ENCODE results near the gene PTMA.
A peak's percentile ranks its signal among the peaks of the same experiment; 100 is the strongest.

The PTMA gene

DNA sequence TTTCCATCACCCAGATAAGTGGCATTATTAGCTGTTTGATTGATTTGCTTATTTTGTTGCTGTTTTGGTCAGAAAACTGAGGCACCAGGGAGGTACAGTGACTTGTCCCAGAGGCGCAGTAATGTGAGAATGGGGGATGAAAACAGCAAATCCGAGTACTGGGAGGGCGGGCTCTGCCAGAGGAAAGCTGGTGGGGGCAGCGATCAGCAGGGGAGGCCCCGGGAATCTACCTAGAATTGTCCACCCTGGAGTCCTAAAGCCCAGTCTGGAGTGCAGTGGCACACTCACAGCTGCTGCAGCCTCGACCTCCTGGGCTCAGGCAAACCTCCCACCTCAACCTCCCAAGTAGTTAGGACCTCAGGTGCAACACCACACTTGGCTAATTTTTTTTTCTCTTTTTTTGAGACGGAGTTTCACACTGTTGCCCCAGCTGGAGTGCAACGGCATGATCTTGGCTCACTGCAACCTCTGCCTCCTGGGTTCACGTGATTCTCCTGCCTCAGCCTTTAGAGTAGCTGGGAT, 17.0 kb upstream of the PTMA start:
- CTCF ChIA-PET: interaction anchor here (0.7 to 1.3 kb wide), 3 partner anchors 17 to 23 kb away, joined by 3 to 5 read pairs (median 5); no protein-coding TSS in a partner anchor
- no peak overlapping the region for H3K27ac ChIP-seq
- no peak for TF ChIP-seq CTCF (conservative IDR thresholded peaks at IDR 0.05; ENCODE audit: low read depth)
- POLR2A ChIA-PET (ENCODE audit: low non-redundant PET): interaction anchor here (0.6 to 1.0 kb wide), 3 partner anchors 8 to 117 kb away, joined by 3 to 7 read pairs (median 3); no protein-coding TSS in a partner anchor
- no peak for DNase-seq (ENCODE audit: low spot score)

DNA sequence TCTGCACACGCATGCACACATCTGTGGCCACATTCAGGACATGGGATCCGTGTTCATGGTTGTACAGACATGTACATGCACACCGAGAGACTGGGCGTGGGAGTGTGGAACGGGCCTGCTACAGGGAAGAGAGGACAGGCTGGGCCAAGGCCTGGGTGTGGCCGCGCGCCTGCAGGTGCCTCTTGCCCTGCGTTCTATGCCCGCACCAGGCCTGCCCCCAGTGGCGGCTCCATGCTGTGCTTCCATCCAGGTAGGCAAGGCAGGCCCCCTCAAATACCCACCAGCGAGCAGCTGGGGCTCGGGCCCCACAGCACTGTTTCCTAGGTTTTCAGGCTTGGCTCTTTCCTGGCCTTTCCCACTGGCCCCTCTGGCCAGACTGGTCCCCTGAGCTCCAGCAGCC, 15.5 kb upstream of the PTMA start:
- CTCF ChIA-PET: interaction anchor here (0.6 to 0.9 kb wide), 2 partner anchors 18 to 86 kb away, joined by 3 read pairs; no protein-coding TSS in a partner anchor
- TF ChIP-seq CTCF (conservative IDR thresholded peaks at IDR 0.05; ENCODE audit: low read depth): no peak
- H3K27ac ChIP-seq: peak overlapping the region; percentile 23
- POLR2A ChIA-PET (ENCODE audit: low non-redundant PET): no interaction called here
- no peak for DNase-seq (ENCODE audit: low spot score)

DNA sequence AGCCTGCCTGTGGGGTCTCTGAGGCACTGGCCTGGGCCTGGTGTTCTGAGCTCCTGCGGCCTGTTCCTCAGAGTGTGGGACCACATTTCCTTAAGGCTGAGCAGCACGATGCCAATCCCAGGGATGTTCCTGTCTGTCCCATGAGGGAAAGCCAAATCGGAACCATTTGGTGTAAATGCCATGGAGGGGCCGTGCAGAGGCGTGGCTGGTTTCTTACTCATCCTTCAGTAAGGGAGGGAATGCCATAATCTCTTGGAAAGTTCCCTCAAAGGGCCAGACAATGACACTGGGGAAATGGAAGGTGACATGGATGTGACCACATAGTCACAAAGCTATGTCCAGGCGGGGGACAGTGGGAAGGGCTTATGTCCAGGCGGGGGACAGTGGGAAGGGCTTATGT, 14.4 kb upstream of the PTMA start:
- POLR2A ChIA-PET (ENCODE audit: low non-redundant PET): interaction anchor here (0.5 kb wide), 1 partner anchor 16 kb away, joined by 6 read pairs; no protein-coding TSS in a partner anchor
- CTCF ChIA-PET: interaction anchor here (0.5 to 0.9 kb wide), 3 partner anchors 19 to 63 kb away, joined by 3 read pairs; no protein-coding TSS in a partner anchor
- peak overlapping the region; percentile 23 for H3K27ac ChIP-seq
- no peak for DNase-seq (ENCODE audit: low spot score)
- no peak for TF ChIP-seq CTCF (conservative IDR thresholded peaks at IDR 0.05; ENCODE audit: low read depth)

DNA sequence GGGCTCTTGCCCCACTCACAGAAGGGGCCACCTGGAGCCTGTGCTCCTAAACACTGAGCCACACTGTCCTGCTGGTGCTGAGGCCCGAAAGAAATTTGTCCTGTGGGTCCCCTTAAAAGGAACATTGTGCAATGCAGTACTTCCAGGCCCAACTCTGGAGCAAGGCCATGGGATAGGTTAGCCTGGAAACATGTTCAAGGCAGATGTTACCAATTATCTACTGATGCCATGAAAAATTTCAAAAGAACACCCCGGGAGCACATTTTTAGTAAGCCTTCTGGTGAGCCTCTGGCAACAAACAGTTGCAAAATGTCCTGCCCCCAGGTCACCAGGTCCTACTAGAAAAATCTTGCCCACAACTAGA, 12.3 kb upstream of the PTMA start:
- no peak for DNase-seq (ENCODE audit: low spot score)
- POLR2A ChIA-PET (ENCODE audit: low non-redundant PET): no interaction called here
- CTCF ChIA-PET: interaction anchor here (0.8 kb wide), 1 partner anchor 19 kb away, joined by 3 read pairs; no protein-coding TSS in a partner anchor
- H3K27ac ChIP-seq: peak overlapping the region; percentile 86
- no peak for TF ChIP-seq CTCF (conservative IDR thresholded peaks at IDR 0.05; ENCODE audit: low read depth)

GRCh38 chr2:231699006-231699405, 9.3 kb upstream of the PTMA start:
- no peak for DNase-seq (ENCODE audit: low spot score)
- TF ChIP-seq CTCF (conservative IDR thresholded peaks at IDR 0.05; ENCODE audit: low read depth): no peak
- H3K27ac ChIP-seq: peak overlapping the region; percentile 97; the same call in 1 of the 2 replicates
- ChIA-PET CTCF (interaction anchor here (0.7 to 1.2 kb wide), 2 partner anchors 16 to 22 kb away, joined by 3 read pairs; no protein-coding TSS in a partner anchor), POLR2A (ENCODE audit: low non-redundant PET) (interaction anchor here (0.9 kb wide), 1 partner anchor 8 kb away, joined by 3 read pairs; no protein-coding TSS in a partner anchor)

- ChIA-PET CTCF (interaction anchor here (0.7 to 1.6 kb wide), 3 partner anchors 24 to 474 kb away, joined by 3 to 6 read pairs (median 3); no protein-coding TSS in a partner anchor), POLR2A (ENCODE audit: low non-redundant PET) (interaction anchor here (1.6 kb wide), 1 partner anchor 12 kb away, joined by 8 read pairs; no protein-coding TSS in a partner anchor)
- peak; percentile 92 for DNase-seq (ENCODE audit: low spot score)
- H3K27ac ChIP-seq: peak overlapping the region; percentile 97
- no peak for TF ChIP-seq CTCF (conservative IDR thresholded peaks at IDR 0.05; ENCODE audit: low read depth)
These were observed 6.6 kb upstream of the PTMA start for GRCh38 chr2:231701456-231702373.

Measured in RWPE1 (cell line).